Kidney epithelial cell (primary cell): ENCODE data around the gene SNX33. TPM values are rescaled to one million over a fixed set of nuclear protein-coding genes. Genes with fewer than 3 reads are reported as not detected.

ENCODE experiments used
- DNase-seq: peaks from one replicate; pipeline ENCODE4 v3.0.0-alpha.2; 2010; ENCODE audit warnings: low read depth
- H3K27me3 ChIP-seq: 2 replicates; pipeline ENCODE4 v1.6.0; 2011; ENCODE audit warnings: low read length; ENCODE audit not compliant: control insufficient read depth, insufficient read depth
- H3K36me3 ChIP-seq: 2 replicates; pipeline ENCODE4 v1.5.1; 2011; ENCODE audit warnings: low read length; ENCODE audit not compliant: control insufficient read depth, insufficient read depth
- H3K4me3 ChIP-seq: 2 replicates; pipeline ENCODE4 v1.5.1; 2011; ENCODE audit warnings: low read depth, mild to moderate bottlenecking, control low read depth, low read length
- total RNA-seq: library from RNA; depleted of rRNA; stranded (reverse); fragments of >200 nt; gene quantifications from 2 replicates; pipeline ENCODE4 v1.2.3, GENCODE V29; 2015
- TF ChIP-seq, protein P1 (sequence below): IDR thresholded peaks from 2 replicates; pipeline ENCODE4 v1.5.1; 2011; ENCODE audit warnings: mild to moderate bottlenecking, moderate library complexity, low read length, control low read depth, inconsistent platforms; ENCODE audit not compliant: insufficient read depth, poor library complexity, severe bottlenecking

The SNX33 gene
- total RNA-seq, 1 donor from 2014 or later, result 23.4 TPM

DNA sequence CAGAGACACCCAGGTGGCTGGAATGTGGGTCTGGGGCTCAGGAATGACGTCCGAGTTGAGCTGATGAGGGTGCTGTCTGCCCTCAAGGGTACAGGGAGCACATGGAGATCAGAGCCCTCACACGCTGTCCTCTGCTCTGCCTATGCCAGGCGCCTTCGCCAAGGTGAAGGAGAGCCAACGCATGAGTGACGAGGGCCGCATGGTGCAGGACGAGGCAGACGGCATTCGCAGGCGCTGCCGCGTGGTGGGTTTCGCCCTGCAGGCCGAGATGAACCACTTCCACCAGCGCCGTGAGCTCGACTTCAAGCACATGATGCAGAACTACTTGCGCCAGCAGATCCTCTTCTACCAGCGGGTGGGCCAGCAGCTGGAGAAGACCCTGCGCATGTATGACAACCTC, 9.1 kb downstream of the SNX33 start:
- Histone ChIP-seq H3K27me3 (no peaks in the 10 kb centered on the region), H3K4me3 (no peak overlapping the region), H3K36me3 (no peaks in the 10 kb centered on the region)
- no peak for DNase-seq
- TF ChIP-seq, protein P1, sequence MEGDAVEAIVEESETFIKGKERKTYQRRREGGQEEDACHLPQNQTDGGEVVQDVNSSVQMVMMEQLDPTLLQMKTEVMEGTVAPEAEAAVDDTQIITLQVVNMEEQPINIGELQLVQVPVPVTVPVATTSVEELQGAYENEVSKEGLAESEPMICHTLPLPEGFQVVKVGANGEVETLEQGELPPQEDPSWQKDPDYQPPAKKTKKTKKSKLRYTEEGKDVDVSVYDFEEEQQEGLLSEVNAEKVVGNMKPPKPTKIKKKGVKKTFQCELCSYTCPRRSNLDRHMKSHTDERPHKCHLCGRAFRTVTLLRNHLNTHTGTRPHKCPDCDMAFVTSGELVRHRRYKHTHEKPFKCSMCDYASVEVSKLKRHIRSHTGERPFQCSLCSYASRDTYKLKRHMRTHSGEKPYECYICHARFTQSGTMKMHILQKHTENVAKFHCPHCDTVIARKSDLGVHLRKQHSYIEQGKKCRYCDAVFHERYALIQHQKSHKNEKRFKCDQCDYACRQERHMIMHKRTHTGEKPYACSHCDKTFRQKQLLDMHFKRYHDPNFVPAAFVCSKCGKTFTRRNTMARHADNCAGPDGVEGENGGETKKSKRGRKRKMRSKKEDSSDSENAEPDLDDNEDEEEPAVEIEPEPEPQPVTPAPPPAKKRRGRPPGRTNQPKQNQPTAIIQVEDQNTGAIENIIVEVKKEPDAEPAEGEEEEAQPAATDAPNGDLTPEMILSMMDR, result no peak

DNA sequence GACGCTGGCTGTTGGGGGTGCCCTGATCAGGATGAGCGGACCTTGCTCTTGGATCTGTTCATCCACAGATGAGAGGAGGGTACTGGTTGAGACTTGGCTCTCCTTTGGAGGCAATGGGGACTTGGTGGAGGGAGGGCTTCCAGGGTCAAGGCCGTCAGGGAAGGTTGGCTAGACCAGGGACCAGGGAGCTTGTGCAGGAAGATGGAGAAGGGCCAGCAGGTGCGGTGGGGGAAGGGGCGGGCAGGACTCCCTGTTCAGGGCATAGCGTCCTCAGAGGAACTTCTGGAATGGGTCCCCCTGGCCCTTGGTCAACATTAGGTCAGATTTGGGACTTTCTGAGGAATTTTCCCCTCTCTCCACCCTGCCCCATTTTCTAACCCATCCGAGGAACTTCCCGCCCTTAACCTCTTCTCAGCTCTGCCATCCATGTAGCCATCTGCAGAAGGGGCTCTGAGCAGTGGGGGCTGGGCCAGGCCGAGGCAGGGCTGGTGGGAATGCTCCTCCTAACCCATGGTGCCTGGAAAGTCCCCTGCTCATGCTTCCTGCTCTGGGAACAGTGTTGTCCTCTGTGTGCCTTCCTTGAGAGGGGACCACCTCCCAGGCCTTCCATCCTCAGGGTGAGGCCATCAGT, 11.5 kb downstream of the SNX33 start:
- no peak for DNase-seq
- Histone ChIP-seq H3K36me3 (no peaks in the 10 kb centered on the region), H3K27me3 (no peaks in the 10 kb centered on the region), H3K4me3 (no peak overlapping the region)
- TF ChIP-seq, protein P1, result no peak

DNA sequence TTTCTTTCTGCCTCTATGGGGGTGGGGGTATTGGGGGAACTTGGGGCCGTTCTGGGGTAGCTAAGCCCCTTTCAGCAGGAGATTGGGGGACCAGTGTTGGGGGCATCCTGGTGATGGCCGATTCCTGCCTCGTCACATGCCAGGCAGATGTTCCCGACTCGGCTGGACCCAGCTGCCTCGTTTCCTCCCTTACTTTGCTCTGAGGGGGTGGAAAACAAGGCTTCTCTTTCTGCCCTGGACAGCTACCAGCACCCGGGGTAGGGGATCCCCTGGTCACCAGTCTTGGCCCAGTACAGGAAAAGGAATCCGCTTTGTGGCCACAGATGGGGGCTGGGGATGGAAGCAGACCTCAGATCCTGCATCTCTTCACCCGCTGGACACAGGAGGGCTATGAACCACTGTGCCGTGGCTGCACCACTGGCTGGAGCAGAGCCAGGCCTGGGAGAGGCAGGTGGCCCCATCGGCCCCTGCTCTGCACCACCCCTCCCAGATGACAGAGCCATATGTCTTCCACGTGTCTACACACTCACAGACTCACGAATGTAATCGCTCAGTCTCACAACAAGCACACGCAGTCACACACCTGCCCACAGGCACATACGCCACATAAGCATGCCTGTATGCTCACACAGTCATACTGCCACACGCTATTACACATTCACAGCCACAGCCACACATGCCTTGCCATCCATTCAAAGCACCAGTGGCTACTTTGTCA, 12.4 kb downstream of the SNX33 start:
- TF ChIP-seq, protein P1, result no peak
- Histone ChIP-seq H3K36me3 (no peaks in the 10 kb centered on the region), H3K27me3 (no peaks in the 10 kb centered on the region), H3K4me3 (no peak overlapping the region)
- no peak for DNase-seq

DNA sequence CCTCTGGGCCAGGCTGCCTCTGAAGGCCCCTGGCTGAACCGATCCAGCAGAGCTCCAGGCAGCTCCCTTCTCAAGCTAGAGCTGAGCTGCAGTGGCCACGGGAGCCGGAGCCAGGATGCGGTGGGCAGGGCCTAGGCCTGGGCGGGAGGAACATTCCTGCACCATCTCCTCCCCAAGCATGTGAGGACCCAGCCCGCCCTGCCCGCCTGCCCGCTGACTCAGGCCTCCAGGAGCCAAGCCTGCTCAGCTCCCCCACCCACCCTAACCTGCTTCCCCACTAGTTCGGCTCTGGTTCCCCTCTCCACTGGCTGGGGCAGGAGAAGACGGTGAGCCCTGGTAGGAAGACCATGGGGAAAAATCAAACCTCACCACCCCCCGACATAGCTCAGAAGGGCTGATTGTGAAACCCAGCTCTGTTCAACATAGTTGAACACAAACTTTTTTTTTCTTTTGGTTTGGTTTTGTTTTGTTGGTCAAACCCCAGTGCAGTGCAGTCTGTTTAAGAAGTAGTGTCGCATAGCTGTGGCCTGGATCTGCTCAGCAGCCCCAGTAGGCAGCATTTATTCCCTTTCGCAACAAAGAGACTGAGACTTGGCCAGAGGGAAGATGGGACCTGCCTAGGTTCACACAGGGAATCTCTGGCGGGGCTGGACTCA, 13.5 kb downstream of the SNX33 start:
- H3K36me3 ChIP-seq, result no peaks in the 10 kb centered on the region
- DNase-seq, result peak; percentile 72
- TF ChIP-seq, protein P1, result no peak
- H3K4me3 ChIP-seq, result no peak overlapping the region
- no peaks in the 10 kb centered on the region for H3K27me3 ChIP-seq

GRCh38 chr15:75661756-75662140, 14.0 kb downstream of the SNX33 start:
- DNase-seq, result no peak
- Histone ChIP-seq H3K27me3 (no peaks in the 10 kb centered on the region), H3K36me3 (no peaks in the 10 kb centered on the region), H3K4me3 (no peak overlapping the region)
- TF ChIP-seq, protein P1, result no peak
